ENCODE data around the gene AP3M1. TPM values are rescaled to one million over a fixed set of nuclear protein-coding genes. Genes with fewer than 3 reads are reported as not detected.

The AP3M1 gene
- total RNA-seq, 2 experiments from 2014 or later, result 35.4 to 42.2 TPM

DNA sequence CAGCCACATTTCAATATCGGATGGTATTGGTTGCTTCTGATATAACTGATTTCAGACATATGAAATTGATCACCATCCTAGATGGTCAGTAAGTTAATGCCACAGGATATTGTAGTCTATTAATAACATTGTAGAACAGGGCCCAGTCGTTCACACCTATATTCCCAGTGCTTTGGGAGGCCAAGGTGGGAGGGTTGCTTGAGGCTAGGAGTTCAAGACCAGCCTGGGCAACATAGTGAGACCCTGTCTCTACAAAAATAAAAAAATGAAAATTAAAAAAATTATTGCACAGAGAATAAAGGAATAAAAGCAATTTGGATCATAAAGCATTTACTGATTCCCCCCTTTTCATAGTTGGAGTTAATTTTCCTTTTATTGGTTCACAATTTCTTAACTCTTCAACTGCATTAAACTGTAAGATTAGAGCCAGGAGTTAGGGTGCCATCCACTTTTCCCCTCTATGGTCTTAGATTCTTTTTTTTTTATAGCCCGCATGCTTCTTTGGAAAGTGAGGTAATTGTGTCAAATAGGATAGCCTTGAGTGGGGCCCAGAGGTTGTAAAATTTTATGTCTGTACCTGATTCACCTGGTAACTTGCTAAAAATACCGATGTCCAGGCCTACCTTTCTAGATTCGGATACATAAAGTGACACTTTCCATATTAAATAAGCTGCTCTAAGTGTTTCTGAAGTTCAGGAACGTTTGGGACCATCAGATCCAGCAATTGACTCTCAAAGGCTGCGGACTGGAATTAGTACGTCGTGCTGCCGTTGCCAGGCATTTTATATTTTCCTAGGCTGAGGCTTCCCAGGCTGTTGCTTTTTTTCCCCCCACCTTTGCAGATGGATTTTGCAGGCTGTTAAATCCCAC is 25.1 kb upstream of the AP3M1 start:
- Mint-ChIP-seq H3K27me3 (no peaks in the 10 kb centered on the region), H3K4me1 (ENCODE audit: low read depth) (peaks cover 24% of the 10 kb centered on the region), H3K27ac (peak overlapping the region; percentile 96), H3K9me3 (no peaks in the 10 kb centered on the region), H3K36me3 (ENCODE audit: low read depth) (peaks cover 5% of the 10 kb centered on the region), H3K4me3 (peak overlapping the region; percentile 93)
- ChIA-PET POLR2A (interaction anchor here (0.6 to 2.1 kb wide), 10 partner anchors 8 to 936 kb away, joined by 3 to 7 read pairs (median 4); partner anchors contain the start of genes ADK, AP3M1 and SAMD8), CTCF (interaction anchor here (1.0 to 1.2 kb wide), 3 partner anchors 14 to 68 kb away, joined by 3 read pairs; no protein-coding TSS in a partner anchor)
- no peak for ATAC-seq
- no peak for DNase-seq
- TF ChIP-seq, protein P1, sequence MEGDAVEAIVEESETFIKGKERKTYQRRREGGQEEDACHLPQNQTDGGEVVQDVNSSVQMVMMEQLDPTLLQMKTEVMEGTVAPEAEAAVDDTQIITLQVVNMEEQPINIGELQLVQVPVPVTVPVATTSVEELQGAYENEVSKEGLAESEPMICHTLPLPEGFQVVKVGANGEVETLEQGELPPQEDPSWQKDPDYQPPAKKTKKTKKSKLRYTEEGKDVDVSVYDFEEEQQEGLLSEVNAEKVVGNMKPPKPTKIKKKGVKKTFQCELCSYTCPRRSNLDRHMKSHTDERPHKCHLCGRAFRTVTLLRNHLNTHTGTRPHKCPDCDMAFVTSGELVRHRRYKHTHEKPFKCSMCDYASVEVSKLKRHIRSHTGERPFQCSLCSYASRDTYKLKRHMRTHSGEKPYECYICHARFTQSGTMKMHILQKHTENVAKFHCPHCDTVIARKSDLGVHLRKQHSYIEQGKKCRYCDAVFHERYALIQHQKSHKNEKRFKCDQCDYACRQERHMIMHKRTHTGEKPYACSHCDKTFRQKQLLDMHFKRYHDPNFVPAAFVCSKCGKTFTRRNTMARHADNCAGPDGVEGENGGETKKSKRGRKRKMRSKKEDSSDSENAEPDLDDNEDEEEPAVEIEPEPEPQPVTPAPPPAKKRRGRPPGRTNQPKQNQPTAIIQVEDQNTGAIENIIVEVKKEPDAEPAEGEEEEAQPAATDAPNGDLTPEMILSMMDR (IDR thresholded peaks at IDR 0.05), result no peak
- intact Hi-C loops (cut with micrococcal nuclease), result loop anchor here (10.0 kb wide), 1 partner anchor 59 kb away; no protein-coding TSS in a partner anchor

DNA sequence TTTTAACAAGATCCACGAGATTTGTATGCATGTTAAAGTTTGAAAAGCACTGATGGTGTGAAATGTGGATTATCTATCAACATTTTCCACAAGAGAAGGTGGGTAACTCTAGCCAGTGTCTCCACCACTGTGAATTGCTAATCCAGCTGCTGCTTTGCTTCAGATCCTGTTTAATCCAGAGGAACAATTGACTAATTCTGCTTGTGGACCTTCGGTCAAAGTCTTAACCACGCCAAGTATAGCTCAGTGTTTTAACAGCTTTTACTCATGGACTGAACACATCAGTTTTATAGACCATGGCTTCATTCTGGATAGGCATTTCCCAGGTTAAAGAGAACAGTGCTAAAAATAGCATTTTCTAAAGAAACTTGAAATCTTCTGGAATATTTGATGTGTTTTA is 23.9 kb upstream of the AP3M1 start:
- Mint-ChIP-seq H3K4me3 (peak overlapping the region; percentile 19), H3K27me3 (no peaks in the 10 kb centered on the region), H3K36me3 (ENCODE audit: low read depth) (peaks cover 5% of the 10 kb centered on the region), H3K9me3 (no peaks in the 10 kb centered on the region), H3K27ac (no peak overlapping the region), H3K4me1 (ENCODE audit: low read depth) (peaks cover 18% of the 10 kb centered on the region)
- ChIA-PET POLR2A (interaction anchor here (0.6 to 1.9 kb wide), 3 partner anchors 8 to 698 kb away, joined by 3 to 6 read pairs (median 3); partner anchors contain the start of genes ADK and AP3M1), CTCF (no interaction called here)
- intact Hi-C loops (cut with micrococcal nuclease), result loop anchor here (10.0 kb wide), 1 partner anchor 60 kb away; no protein-coding TSS in a partner anchor
- ATAC-seq, result no peak
- no peak for DNase-seq
- TF ChIP-seq, protein P1 (IDR thresholded peaks at IDR 0.05), result no peak

DNA sequence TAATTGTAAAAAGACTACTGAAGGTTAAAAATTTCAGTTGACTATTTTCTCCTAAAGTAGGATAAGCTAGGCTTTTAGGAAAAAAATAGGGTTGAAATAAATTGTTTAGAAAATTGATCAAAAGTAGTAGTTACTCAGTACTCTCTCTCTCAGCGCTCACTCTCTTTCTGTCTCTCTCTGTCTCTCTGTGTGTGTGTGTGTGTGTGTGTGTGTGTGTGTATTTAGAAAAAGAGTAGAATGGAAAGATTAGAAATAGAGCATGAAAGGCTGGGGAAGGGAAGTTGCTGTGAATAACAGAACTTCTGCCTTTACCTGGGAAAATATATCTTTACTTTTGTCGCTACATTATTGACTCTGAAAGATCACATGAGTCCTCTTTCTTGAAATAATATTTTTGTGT is 21.0 kb upstream of the AP3M1 start:
- Mint-ChIP-seq H3K36me3 (ENCODE audit: low read depth) (no peaks in the 10 kb centered on the region), H3K27me3 (no peaks in the 10 kb centered on the region), H3K4me3 (no peak overlapping the region), H3K27ac (no peak overlapping the region), H3K9me3 (no peaks in the 10 kb centered on the region), H3K4me1 (ENCODE audit: low read depth) (peaks cover 12% of the 10 kb centered on the region)
- intact Hi-C loops (cut with micrococcal nuclease), result loop anchor here (10.0 kb wide), 1 partner anchor 63 kb away; no protein-coding TSS in a partner anchor
- POLR2A ChIA-PET, result no interaction called here
- ATAC-seq (no peak), DNase-seq (no peak)
- CTCF ChIA-PET, result no interaction called here
- TF ChIP-seq, protein P1 (IDR thresholded peaks at IDR 0.05), result no peak

DNA sequence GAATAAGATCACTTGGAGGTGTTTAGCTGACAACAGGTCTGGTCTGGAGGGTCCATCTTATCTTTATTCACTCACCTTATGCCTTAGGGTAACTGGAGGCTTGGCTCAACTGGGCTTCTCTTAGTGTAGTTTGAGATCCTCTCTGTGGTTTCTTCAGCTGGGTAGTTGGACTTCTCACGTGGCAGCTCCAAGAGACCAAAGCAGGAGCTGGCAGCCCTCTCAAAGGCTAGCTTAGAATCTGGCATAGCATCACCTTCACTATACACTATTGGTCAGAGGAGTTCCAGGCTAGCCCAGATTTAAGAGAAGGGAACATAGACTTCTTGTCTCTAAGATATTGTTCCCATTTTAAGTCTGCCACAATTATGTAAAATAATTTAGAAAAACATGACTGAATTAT is 16.8 kb upstream of the AP3M1 start:
- POLR2A ChIA-PET, result interaction anchor here (1.0 to 1.7 kb wide), 4 partner anchors 9 to 18 kb away, joined by 3 to 7 read pairs (median 3); no protein-coding TSS in a partner anchor
- H3K4me1 Mint-ChIP-seq (ENCODE audit: low read depth), result peaks cover 28% of the 10 kb centered on the region
- no peak for DNase-seq
- H3K9me3 Mint-ChIP-seq, result no peaks in the 10 kb centered on the region
- TF ChIP-seq, protein P1 (IDR thresholded peaks at IDR 0.05), result no peak
- ATAC-seq, result no peak
- CTCF ChIA-PET, result interaction anchor here (0.9 to 1.7 kb wide), 2 partner anchors 10 to 67 kb away, joined by 3 to 4 read pairs; no protein-coding TSS in a partner anchor
- no peak overlapping the region for H3K27ac Mint-ChIP-seq
- no peaks in the 10 kb centered on the region for H3K27me3 Mint-ChIP-seq
- intact Hi-C loops (cut with micrococcal nuclease), result no loop called here
- H3K36me3 Mint-ChIP-seq (ENCODE audit: low read depth), result peaks cover 2% of the 10 kb centered on the region
- no peak overlapping the region for H3K4me3 Mint-ChIP-seq
